Stimulated activated CD8-positive, alpha-beta memory T cell treated with anti-CD3 and anti-CD28 coated beads, Interleukin-4, amount 100 ng/mL, for 48 hours (primary cell): ENCODE measurements around the gene IKZF2.

Experiments
- DNase-seq: peaks from one replicate; pipeline ENCODE4 v3.0.0-alpha.2; 2020

IKZF2 gene

DNA sequence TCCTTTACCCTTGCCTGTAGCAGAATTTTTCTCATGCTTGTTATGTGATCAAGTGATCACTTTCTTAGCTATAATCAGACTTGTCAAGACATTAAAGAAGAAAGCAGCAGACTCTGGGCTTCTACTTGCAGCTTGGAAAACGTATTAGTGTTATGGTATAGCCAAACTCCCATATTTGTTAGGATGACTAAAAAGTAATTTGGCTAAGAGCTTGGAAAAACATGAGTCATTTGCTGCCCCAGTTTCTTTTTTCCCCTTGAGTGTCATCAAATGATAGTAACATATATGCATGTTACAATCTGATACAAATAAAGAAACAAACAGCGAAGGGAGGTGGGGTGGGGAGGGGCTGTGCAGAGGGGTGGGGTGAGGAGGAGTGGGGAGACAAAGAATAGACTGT, 155.5 kb downstream of the IKZF2 start:
- no peak for DNase-seq

DNA sequence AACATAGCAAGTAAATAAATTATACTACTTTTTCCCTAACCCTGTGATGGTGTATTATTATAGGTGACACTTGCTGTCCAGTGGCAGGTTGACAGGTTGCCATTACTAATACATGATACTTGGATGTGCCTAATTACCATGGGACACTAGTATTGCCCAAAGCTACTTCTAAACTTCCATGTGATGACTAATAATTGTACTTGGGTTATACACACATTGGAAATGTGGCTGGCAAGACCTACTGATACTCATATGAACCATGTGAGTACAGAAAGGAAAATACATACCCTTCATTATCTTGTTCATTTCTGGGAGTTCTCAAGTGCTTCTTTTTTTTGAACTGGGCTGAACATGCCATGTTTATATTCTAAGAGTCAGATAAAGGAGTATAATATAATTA, 156.4 kb downstream of the IKZF2 start:
- DNase-seq = no peak

DNA sequence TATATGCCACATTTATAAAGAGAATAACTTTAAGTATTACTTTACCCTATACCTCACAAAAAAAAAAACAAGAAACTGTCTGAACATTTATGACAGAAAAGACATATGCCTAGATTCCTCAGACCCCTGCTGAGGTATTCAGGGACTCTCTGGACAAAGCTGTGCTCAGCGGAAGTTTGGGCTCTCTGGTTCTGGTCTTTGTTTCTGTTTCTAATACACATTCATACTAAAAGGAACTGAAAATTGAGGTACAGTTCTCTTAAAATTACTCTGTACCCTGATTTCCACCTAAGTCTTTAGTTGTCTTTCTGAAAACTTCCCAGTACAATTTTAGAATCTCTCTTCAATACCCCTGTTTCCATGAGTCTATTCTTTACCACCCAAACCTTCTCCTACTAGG, 160.3 kb downstream of the IKZF2 start:
- no peak for DNase-seq

DNA sequence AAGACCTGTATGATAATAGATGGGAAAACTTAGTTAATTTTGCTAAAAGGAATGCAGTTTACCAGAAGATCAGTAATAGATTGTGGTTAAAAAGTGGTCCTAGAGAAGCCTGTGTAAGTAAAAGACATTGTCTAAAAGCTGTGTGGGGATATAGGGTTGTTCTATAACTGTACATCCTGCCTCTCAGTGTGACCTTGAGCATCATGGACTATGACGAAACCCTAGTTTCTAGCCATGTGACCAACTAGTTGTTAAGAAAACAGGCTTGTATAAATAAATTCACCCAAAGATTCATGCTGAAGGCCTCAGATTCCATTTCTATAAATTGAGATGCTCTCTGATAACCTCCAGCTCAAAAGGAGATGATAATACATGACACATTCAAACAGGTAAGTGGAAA, 160.7 kb downstream of the IKZF2 start:
- DNase-seq = no peak

DNA sequence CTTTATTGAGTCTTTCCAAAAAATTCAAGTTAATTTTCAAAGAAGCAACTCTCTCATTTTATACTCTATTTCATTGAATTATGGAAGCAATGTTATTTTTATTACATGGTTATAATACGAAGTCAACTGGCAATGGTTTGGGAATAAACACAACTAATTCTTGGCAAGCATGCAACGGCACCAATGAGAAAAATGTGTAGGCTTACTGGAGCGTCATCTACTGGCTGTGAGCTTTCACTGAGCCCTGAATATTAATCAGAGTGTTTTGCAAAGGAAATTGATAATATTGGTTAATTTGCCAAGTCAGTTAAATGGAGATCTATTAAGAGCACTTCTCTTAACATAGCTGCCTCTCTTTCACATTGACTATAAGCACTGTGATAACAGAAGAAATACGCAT, 163.9 kb downstream of the IKZF2 start:
- DNase-seq = no peak

DNA sequence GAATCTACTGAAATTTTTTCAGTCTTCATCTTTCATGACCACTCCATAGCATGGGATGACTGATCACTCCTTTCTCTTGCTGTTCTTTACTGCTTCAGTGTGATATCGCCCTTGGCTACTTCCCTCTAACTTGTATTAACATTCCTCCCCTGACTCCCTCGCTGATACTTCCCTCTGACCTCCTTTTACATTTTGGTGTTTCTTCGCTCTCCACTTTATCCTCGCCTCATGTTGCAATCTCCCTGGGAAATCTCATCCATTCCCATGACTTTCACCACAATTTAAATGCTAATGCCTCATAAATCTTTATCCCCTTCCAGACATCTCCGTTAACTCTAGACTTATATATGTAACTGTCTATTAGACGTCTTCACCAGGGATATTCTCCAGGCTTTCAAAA, 167.3 kb downstream of the IKZF2 start:
- no peak for DNase-seq

DNA sequence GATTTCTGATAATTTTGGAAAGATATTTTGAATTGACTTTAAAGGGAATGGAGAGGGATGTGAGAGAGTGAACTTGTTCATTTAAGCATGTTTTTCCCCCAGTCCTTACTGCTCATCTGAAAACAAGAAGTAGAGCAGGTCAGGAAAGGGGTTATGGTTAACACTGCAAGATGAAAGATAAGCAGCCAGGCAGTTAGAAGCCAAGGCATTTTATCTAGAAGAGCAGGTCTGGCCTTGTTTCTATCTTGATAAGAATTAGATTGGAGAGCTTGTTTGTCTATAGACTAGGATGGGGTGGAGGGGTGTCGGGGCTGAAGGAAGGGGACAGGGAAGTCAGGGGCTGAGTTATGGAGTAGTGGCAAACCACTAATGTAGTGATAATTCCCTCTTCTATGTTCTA, 171.6 kb downstream of the IKZF2 start:
- no peak for DNase-seq

DNA sequence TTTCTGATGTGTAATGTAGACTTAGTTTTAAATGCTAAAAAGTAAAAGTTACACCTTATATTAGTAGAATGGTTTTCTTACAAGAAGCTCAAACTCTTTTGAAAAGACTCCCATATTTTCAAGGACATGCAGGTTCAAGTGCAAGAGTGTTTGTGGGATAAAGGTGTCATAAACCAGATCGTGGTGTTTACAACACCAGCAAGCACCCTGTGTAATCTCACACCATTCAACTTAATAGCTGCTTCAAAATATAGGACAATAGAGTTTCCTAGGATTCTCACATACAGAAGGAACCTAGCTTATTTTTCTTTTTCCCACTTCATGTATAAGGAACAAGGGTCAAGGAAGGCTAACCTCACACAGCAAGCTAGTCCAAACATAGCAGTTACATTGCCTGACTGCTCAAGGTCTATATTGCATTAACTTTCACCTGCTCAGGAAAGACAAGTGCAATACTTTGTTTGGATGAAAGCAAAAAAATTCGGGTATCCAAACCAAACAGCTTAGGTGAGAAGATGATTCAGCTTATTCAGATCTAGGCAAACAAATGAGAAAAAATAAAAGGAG, 172.3 kb downstream of the IKZF2 start:
- no peak for DNase-seq

DNA sequence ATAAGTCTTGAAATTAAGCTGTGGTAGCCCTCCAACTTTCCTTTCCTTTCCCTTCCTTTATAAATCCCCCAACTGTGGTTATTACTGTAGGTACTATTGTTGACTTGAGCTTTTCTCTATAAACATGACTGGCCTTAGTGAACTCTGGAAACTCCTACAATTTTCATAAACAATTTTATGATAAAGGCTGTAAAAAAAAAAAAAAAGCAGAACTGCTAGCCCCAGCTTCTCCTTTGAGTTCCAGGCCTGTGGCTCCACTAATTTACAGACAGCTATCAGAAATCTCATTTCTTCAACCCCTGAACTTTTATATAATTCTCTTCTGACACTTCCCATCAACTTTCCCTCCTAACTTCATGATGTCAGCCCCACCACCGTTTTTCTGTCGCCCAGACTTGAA, 174.3 kb downstream of the IKZF2 start:
- no peak for DNase-seq

DNA sequence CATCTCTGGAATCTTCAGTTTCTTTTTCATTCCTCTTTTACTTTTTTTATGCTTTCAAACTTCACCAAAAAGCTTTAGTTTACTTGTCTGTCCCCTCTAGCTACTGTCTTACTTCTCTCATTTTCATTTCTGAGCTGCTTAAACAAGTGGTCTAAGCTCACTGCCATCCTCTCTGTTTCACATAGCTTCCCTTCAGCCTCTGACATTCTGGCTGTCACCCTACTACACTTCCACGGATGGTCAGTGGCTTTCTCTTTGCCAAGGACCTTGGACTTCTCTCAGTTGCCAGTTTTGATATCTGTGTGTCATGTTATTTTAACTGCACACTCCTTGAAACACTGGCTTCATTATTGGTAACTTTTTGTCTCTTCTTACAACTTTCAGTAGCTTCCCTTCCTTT, 176.1 kb downstream of the IKZF2 start:
- no peak for DNase-seq

DNA sequence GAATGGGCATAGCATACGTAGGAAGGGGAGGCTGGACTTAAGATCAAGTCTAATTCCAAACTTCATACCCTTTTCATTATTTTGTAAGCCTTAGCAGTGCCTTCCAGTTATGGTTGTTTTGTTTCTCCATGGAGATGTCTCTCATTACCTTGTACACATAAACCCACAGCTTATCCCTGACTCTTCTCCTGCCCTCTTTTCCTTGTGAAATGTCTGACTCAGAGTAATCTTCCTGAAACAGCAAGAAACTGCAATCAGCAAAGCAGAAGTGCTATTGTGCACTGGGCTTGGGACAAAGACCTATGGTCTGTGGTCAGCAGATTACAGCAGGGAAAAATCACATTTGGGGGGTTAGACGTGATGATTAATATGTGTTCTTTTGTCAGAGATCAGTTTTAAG, 176.7 kb downstream of the IKZF2 start:
- DNase-seq = no peak

DNA sequence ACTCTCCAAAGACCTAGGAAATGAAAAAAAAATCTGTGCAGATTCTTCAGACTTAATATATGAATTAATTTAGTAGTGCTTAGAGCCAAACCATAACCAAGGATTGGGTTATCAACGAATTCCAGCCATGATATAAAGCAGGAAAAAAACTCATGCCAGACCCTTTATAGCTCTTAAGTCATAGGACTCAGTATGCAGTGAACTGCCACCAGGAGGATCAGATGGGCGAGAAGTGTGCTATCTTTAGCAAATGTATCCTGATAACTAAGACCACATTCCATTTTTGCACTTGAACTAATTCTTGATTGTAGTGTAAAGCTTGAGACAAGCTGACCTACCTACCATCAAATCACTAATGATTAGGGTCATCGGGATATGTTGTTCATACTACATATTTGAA, 178.1 kb downstream of the IKZF2 start:
- no peak for DNase-seq

DNA sequence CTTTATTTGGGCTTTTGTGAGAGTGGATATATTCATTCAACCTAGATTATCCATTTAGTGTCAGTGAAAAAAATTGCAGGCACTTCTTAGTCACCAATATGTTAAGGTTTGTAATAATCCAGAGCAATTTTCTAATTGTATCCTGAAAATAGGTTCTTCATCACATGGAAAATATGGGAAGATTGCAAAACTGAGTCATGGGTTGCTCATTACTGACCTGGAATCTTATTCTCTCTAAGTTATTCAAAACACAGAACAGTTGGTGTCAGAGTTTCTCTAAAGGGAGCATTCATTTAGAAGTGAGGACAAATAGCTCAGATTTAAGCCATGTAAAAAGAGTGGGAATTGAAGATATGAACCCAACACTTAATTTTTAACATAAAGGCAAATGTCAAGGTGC, 181.3 kb downstream of the IKZF2 start:
- DNase-seq = no peak

DNA sequence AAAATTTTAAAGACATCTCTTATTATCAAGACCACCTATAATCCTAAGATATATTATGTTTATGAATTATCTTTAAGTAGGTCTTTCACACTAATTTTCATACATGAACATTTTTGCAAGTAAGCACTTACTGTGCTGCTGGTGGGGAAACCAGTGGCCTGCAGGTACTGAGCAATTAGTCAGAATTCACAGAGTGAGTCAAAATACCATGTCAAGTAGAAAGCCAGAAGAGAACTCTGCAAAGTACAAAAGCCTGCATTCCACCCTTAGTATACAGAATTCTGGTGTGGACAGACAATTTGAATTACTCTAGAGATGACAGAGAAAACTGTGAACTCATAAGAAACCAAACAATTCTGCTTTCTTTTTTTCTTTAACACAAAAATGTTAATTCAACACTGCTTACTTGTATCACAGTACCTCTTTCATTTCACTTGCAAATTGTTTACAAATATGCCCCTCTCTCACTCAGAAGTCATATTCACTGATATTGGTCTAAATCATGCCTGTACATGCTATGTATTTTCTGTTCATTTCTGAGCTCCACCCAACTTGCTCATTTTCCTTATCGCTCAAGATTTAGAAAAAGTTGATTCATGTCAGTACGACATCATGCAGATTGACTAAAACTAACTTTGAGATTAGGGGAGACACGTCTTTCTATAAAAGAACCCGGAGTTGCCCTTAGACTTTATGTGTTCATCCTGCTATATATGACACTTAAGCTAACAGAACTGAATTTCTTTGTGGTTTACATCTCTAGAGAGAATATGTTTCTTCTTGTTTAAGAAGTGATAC, 182.9 kb downstream of the IKZF2 start:
- no peak for DNase-seq

DNA sequence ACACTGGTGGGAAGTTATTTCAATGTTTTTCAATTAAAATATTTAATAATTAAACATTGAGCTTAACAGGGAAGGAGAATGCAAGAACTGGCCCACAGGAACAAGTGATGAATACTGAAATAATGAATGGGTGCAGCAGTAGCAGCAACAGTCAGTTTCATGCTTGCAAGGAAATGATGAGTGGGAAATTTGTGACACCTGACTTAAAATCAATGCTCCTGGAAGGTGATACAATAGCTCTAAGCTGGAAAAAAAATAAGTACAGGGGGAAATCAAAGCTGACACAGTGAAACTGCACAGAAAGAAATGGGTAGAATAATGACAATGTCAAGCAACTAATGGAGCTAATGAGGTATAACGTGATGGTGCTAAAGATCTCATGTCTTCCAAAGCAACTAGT, 184.5 kb downstream of the IKZF2 start:
- DNase-seq = no peak

DNA sequence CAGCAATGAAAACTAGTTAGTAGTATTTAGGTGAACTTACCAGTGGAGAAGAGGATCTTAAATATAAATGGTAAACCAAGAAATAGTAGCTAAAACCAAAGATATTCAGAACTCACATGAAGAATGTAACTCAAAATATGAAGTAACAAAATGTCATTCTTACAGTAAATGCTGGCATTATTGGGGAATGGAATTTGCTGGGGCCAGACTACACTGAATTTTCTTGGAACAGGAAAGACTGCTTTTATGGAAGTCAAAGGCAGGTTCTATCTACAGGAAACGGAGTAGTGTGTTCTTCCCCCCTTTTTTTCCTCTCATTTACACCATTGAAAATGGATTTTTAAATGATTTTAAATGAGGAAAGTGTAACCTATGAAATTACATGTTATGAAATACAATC, 188.7 kb downstream of the IKZF2 start:
- no peak for DNase-seq

DNA sequence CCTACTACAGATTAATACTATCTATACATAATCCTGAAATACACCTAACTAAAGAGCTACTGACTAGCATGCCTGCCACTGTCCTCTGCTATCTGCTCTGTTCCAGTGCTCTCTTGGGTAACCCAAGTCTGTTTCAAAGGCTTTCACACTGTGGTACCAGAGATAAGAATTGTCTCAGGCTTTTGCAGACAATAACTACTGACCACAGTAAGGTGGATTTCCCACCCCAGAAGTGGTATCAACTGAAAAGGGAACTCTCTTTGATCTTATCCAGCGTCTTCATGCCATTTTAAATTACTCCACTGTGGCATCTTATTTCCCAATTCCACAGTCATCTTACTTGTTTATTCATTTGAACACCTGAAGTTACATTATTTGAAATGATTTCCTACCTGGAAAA, 190.2 kb downstream of the IKZF2 start:
- no peak for DNase-seq

DNA sequence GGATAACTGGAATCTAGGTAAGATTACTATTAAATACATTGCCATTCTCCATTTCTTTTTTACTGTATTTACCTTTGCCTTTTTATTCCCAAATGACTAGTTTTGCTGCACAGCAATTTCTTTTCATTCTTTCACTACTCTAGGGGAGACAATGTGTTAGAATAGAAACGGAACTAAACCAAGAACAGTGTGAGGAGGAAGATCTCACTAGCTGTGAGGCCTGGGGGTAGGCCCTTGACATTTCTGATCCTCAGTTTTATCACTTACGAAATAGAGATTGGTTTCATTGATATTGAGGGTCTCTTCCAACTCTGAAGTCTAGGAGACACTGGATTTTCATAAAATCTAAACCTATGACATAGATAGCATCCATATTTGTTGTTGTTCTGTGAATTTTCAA, 191.1 kb downstream of the IKZF2 start:
- DNase-seq = no peak

DNA sequence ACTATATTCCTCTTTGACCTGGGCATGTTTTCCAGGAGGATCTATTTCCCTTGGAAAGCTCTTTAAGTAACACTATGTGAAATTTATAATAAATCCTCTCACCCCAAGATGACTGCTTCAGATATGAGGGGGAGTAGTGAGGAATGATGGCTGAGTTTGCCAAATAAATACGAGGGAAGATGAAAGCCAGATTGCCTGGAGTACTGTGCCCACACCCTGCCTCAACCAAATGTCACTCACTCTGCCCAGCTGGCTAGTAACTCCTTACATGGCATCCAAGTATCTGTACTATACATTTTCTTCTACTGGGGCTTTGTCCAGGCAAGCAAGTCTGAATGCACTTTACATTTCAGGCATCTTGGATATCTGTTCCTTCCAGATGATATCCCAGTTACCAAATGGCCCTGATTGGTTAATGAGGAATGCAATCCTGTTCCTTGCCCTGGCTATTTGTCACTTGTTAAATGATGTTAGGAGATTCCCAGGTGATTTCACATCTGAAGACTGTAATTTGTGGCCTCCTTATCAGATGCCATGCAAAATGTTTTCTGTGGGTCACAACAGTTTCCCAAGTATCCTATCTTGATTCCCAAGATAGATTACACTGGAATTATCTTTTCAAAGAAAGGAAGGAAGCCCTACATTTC, 191.8 kb downstream of the IKZF2 start:
- no peak for DNase-seq

DNA sequence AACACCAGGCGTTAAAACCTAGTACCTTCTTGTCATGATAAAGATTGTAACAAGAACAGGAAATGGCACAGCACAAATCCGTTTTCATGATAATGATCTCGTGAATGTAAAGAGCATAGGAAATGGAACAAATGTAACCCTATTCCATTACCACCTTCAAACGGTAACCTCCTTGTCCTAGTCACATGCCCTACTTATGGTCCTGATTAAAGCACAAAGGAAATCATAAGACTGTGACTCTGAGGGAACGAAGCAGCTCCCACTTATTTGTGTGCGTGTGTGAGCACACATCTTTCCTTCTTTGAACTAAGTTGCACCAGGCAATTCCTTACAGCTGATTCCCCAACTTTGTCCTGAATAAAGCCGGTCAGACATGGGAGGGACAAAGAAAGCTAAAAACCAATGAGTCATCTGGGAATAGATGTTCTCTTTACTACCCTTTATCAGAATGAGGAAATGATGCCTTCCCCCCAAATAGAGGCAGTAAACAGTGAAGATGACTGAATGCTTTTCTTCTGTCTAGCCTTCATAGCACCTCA, 192.6 kb downstream of the IKZF2 start:
- DNase-seq = no peak

DNA sequence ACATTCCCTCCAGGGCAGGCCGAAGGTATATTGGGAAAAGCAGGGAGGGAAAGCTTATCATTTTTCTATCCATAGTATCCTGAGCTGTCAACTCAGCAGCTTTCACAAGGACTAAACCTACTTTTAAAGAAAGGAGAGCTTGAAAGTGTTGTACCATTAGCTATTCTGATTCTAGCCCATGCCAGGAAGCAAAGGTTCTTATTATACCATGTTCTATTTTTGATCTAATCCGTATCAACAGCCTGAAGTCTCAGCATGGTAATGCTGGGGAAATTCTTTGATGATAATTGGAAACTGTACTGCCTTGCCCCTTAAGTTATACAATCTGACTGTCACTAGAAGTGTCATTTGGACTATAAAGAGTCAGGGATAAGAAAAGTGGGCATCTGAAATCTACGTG, 193.3 kb downstream of the IKZF2 start:
- no peak for DNase-seq

DNA sequence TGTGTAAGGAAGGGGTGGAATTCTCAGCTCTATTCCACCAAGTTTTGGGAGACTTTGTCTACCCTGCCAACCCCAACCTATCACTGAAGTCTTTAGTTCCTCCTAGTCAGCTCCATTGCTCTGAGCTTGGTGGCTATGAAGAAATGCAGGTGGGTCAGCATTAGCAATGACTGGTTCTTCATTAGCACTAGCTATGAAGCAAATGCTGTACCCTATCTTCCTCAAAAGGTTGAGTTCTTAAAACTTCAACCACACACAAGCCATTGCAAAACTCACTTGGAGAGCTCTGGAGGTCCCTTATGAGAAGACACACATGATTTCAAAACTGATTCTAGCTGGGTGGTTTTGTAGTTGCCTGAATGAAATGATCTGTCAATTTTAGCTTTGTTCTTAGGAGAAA, 193.8 kb downstream of the IKZF2 start:
- no peak for DNase-seq

DNA sequence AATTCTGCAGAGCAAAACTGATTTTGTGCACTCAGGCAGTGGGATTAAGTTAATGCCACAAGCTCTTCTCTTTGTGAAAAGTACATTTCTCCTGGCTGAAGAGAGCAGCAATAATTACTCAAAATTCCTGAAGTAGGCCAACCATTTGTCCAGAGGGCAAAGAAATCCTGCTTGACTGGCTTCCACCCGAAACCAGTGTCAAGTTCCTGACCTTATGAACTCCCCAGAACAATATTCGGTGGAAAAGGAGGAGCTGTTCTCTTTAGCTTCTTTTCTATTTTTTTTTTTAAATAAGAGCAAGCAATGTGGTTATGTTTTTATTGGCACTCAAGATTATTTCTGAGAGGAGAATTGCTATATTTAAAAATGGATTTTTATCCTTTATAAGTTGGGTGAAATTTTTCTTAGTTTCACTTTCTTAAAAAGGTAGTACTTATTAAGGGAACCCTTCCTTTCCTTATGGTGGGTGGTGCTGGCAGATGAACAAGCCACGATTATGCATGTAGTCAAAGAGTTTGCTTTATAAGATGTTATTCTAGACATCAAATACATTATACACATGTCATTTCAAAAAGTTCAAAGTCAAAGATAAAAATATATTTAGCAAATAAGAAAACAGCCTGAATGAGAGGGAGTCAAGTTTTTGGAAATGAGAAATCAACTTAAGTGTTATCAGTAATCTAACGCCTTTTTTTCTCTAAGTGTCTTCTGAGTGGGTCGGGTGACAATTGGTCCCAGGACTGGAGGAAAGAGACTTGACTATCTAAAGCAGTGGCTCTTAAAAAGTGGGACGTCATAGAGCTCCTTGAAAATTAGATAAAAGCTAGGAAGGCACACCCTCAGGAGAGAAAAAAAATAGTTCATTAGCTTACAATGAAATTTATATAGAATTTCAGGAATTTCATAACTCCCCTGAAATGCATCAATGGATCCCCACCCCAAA, 194.5 kb downstream of the IKZF2 start:
- no peak for DNase-seq
